K562 (cell line): ENCODE data around the gene SALL2. TPM values are rescaled to one million over a fixed set of nuclear protein-coding genes. Genes with fewer than 3 reads are reported as not detected.

Source experiments
- BACH1 ChIP-seq: fragments of 200-800 bp; sonication (Bioruptor generic); IDR thresholded peaks from 2 replicates; pipeline ENCODE4 v1.6.1; 2016; ENCODE audit warnings: missing genetic modification characterization, missing compliant biosample characterization
- CBX3 ChIP-seq, 2 experiments: IDR thresholded peaks; 1 replicate in 1 of 2; 2 replicates in 1 of 2; pipeline ENCODE4 v1.6.1; 2012; ENCODE audit warnings: inconsistent platforms in 2 of 2, low read length in 2 of 2, borderline replicate concordance in 1 of 2, control low read depth in 1 of 2
- CC2D1A ChIP-seq: fragments of 450-650 bp; IDR thresholded peaks from 2 replicates; pipeline ENCODE4 v1.6.1; 2017; ENCODE audit warnings: mild to moderate bottlenecking
- CTBP1 ChIP-seq: fragments of 450-650 bp; IDR thresholded peaks from 2 replicates; pipeline ENCODE4 v1.6.1; 2016; ENCODE audit warnings: borderline replicate concordance
- IRF9 ChIP-seq: fragments of 450-650 bp; IDR thresholded peaks from 2 replicates; pipeline ENCODE4 v1.6.1; 2016; ENCODE audit warnings: missing biosample characterization, missing genetic modification characterization
- MGA ChIP-seq: fragments of 450-650 bp; IDR thresholded peaks from 2 replicates; pipeline ENCODE4 v1.6.1; 2016; ENCODE audit warnings: mild to moderate bottlenecking, moderate library complexity
- NR2C1 ChIP-seq, 2 experiments: fragments of 450-650 bp; IDR thresholded peaks; 2 replicates each; pipeline ENCODE4 v1.6.1; 2017; ENCODE audit warnings: mild to moderate bottlenecking in 2 of 2, antibody characterized with exemption in 1 of 2, inconsistent platforms in 1 of 2, missing compliant biosample characterization in 1 of 2, missing genetic modification characterization in 1 of 2
- PCBP1 ChIP-seq: fragments of 200-400 bp; formaldehyde crosslinking; IDR thresholded peaks from 2 replicates; pipeline ENCODE4 v1.6.1; 2018; ENCODE audit warnings: mild to moderate bottlenecking, low read depth, low read length; ENCODE audit not compliant: poor library complexity, severe bottlenecking
- POU5F1 ChIP-seq: fragments of 150-350 bp; IDR thresholded peaks from 2 replicates; pipeline ENCODE4 v1.6.1; 2014; ENCODE audit warnings: borderline replicate concordance, low read length, low read depth, mild to moderate bottlenecking; ENCODE audit not compliant: partially characterized antibody
- RB1 ChIP-seq: fragments of 450-650 bp; IDR thresholded peaks from 2 replicates; pipeline ENCODE4 v1.6.1; 2017; ENCODE audit warnings: low read depth, mild to moderate bottlenecking
- RBBP5 ChIP-seq: fragments of 200-600 bp; sonication (generic); IDR thresholded peaks from 2 replicates; pipeline ENCODE4 v1.6.1; 2012; ENCODE audit warnings: borderline replicate concordance, mild to moderate bottlenecking, low read length, control low read depth, inconsistent platforms; ENCODE audit not compliant: insufficient read depth, poor library complexity, severe bottlenecking
- XRCC5 ChIP-seq: fragments of 200-400 bp; formaldehyde crosslinking; IDR thresholded peaks from 2 replicates; pipeline ENCODE4 v1.6.1; 2017; ENCODE audit warnings: low read depth, mild to moderate bottlenecking, low read length
- ZBTB17 ChIP-seq: fragments of 450-650 bp; formaldehyde crosslinking; IDR thresholded peaks from 2 replicates; pipeline ENCODE4 v1.4.0; 2020; ENCODE audit warnings: mild to moderate bottlenecking
- ZNF445 ChIP-seq: fragments of 250-450 bp; sonication (Bioruptor Pico); IDR thresholded peaks from 2 replicates; pipeline ENCODE4 v1.4.0; 2020; ENCODE audit warnings: low read depth, mild to moderate bottlenecking, moderate library complexity
- ZNF507 ChIP-seq: conservative IDR thresholded peaks from 2 replicates; pipeline ENCODE4 v1.6.1; 2017; ENCODE audit warnings: missing genetic modification characterization, missing compliant biosample characterization
- polyA plus RNA-seq, 8 experiments: library from polyadenylated mRNA; depleted of rRNA in 4 of 8; stranded (reverse) in 5 of 8; unstranded in 3 of 8; fragments of >200 nt; fragmentation: Nextera tagmentation in 2 of 8; fragmentation: Illumina TruSeq in 1 of 8; extraction: Ambion mirVana in 2 of 8; extraction: Trizol in 1 of 8; gene quantifications; 2 replicates each; pipeline versions ENCODE4 v1.2.1 to v1.2.3, GENCODE V29; 2011 to 2014; ENCODE audit warnings: inconsistent platforms in 1 of 8, missing spikeins in 1 of 8
- total RNA-seq, 7 experiments: library from RNA; depleted of rRNA in 6 of 7; stranded (reverse); fragments of >200 nt in 6 of 7; fragmentation: Illumina TruSeq in 2 of 7; extraction: Trizol in 2 of 7; gene quantifications; 2 replicates each; pipeline versions ENCODE4 v1.2.1 to v1.2.3, GENCODE V29; 2011 to 2021; ENCODE audit warnings: low replicate concordance in 1 of 7

Gene SALL2
- total and polyA plus RNA-seq, 9 of the 15 experiments (the other 6 are each of a cell fraction or from before 2014, with no cell fraction given), result 6.6 to 30.4 (median 12.9) TPM

- TF ChIP-seq RBBP5, result no peak
- TF ChIP-seq CC2D1A, result peak; percentile 56; the same call in 1 of the 2 replicates
- TF ChIP-seq POU5F1, result no peak
- no peak for TF ChIP-seq ZNF445 (CRISPR knock-in tag)
- TF ChIP-seq RB1, result 0 out of 2 replicates have a peak, but pooled peaks have one; percentile 29
- no peak for TF ChIP-seq ZNF507
- TF ChIP-seq MGA, result no peak
- TF ChIP-seq CTBP1, result 0 out of 2 replicates have a peak, but pooled peaks have one; percentile 11
- TF ChIP-seq IRF9 (tag), result no peak
- TF ChIP-seq ZBTB17, result peak; percentile 94
- no peak for TF ChIP-seq PCBP1
- TF ChIP-seq XRCC5, result 0 out of 2 replicates have a peak, but pooled peaks have one; percentile 31
- no peak for TF ChIP-seq NR2C1 (IDR thresholded peaks at IDR 0.05)
- peak; percentile 34; the same call in 1 of the 2 replicates for TF ChIP-seq NR2C1 (tag; IDR thresholded peaks at IDR 0.05)
- no peak for TF ChIP-seq CBX3 (IDR thresholded peaks at IDR 0.05; ENCODE audit: borderline replicate concordance in 1 of 2, low read length in 2 of 2)
- TF ChIP-seq BACH1 (tag), result no peak
These were observed 31.1 kb upstream of the SALL2 start (continued) for GRCh38 chr14:21557084-21557901.
